Neural progenitor cell (in vitro differentiated cells): ENCODE measurements around the gene SPTBN5.

Experiments used
- EZH2 ChIP-seq: fragments of 200-600 bp; sonication (generic); IDR thresholded peaks from 2 replicates; pipeline ENCODE4 v1.6.1; 2017; ENCODE audit warnings: antibody characterized with exemption, mild to moderate bottlenecking, moderate library complexity
- TF ChIP-seq, protein P1 (sequence below): fragments of 200-600 bp; sonication (generic); IDR thresholded peaks from 2 replicates; pipeline ENCODE4 v1.5.1; 2017; ENCODE audit warnings: antibody characterized with exemption, mild to moderate bottlenecking

DNA sequence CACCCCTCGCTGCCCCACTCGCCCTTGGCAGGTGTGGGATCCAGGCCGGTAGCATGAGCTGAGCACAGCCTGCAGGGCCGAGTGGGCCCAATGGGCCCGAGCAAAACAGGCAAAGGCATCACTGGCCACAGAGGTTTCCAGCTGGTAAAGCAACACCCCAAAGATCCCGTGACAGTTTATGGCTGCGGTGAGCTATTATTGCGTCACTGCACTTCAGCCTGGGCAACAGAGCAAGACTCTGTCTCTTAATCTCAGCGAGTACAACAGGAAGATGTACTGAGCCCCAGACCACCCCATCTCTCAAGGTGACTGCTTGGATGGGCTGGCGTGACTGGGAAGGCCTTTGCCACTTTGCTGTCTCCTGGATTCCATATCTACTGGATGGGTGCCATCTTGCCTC lies 61.6 kb downstream of the SPTBN5 start:
- TF ChIP-seq, protein P1, sequence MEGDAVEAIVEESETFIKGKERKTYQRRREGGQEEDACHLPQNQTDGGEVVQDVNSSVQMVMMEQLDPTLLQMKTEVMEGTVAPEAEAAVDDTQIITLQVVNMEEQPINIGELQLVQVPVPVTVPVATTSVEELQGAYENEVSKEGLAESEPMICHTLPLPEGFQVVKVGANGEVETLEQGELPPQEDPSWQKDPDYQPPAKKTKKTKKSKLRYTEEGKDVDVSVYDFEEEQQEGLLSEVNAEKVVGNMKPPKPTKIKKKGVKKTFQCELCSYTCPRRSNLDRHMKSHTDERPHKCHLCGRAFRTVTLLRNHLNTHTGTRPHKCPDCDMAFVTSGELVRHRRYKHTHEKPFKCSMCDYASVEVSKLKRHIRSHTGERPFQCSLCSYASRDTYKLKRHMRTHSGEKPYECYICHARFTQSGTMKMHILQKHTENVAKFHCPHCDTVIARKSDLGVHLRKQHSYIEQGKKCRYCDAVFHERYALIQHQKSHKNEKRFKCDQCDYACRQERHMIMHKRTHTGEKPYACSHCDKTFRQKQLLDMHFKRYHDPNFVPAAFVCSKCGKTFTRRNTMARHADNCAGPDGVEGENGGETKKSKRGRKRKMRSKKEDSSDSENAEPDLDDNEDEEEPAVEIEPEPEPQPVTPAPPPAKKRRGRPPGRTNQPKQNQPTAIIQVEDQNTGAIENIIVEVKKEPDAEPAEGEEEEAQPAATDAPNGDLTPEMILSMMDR = no peak
- no peak for TF ChIP-seq EZH2
